Chondrocyte (in vitro differentiated cells): ENCODE data around the gene PRSS38. TPM values are rescaled to one million over a fixed set of nuclear protein-coding genes. Genes with fewer than 3 reads are reported as not detected.

Source experiments
- DNase-seq: peaks from one replicate; pipeline ENCODE4 v3.0.0; 2021; ENCODE audit warnings: mixed read lengths, low spot score
- H3K27ac Mint-ChIP-seq: one replicate; pipeline ENCODE4 v1.8.0; 2021; ENCODE audit warnings: mild to moderate bottlenecking, moderate library complexity, mixed read lengths; ENCODE audit not compliant: unreplicated experiment
- H3K27me3 Mint-ChIP-seq: 2 replicates; pipeline ENCODE4 v1.8.0; 2021; ENCODE audit warnings: low read depth, mixed read lengths
- H3K36me3 Mint-ChIP-seq: 2 replicates; pipeline ENCODE4 v1.8.0; 2021; ENCODE audit warnings: low read depth, mixed read lengths
- H3K4me1 Mint-ChIP-seq: 2 replicates; pipeline ENCODE4 v1.8.0; 2021; ENCODE audit warnings: low read depth, mild to moderate bottlenecking, mixed read lengths
- H3K4me3 Mint-ChIP-seq: one replicate; pipeline ENCODE4 v1.8.0; 2021; ENCODE audit warnings: mild to moderate bottlenecking, moderate library complexity, mixed read lengths; ENCODE audit not compliant: unreplicated experiment
- H3K9me3 Mint-ChIP-seq: 2 replicates; pipeline ENCODE4 v1.8.0; 2021; ENCODE audit warnings: low read depth, mixed read lengths
- total RNA-seq: library from RNA; stranded (reverse); gene quantifications from 3 replicates; pipeline ENCODE4 v1.2.1, GENCODE V29; 2021
- TF ChIP-seq, protein P1 (sequence below): fragments of 200-600 bp; sonication (generic); IDR thresholded peaks from 2 replicates; pipeline ENCODE4 v1.5.0; 2021; ENCODE audit warnings: antibody characterized with exemption, mild to moderate bottlenecking, moderate library complexity

The PRSS38 gene
- total RNA-seq, 1 donor from 2014 or later = not detected

DNA sequence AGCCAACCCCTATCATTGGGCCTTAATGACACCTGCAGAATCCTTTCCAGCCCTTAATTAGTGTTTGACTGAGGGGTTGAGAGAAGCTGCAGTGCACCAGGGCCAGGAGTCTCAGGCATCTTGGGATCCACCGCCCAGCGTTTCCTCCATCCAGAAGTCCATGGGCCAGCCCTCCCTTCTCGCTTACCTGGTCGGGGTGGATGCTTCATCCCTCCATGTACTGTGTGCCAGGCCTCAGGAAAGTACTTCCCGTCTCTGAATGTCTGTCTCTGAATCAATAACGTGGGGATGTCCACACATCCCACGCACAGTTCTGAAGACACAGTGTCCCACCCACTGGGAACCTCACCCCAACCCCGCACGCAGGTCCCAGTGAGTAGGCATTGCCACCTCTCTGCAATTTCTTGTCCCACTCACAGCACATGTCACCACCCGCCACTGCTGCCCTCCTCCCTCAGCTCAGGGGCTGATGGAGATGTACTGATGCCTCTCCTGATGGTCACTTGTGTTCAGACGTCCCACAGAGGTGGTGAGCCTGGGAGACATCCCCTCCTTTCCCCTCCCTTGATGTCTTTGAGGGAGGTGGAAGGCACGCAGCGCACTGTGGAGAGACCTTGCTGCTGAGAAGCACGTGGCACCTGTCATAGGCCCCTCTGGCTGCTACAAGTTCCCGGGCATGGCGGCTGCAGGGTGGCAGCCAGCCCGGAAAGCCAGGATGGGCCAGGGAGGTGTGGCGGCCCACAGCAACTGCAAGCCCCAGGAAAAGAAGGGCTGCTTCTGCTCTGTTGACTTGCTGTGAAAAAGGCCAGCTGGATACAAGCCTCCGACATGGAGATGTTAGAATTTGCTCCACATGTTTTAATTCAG is 29.4 kb upstream of the PRSS38 start:
- Mint-ChIP-seq H3K36me3 (peaks cover 6% of the 10 kb centered on the region), H3K27me3 (no peaks in the 10 kb centered on the region), H3K4me1 (peaks cover 20% of the 10 kb centered on the region), H3K4me3 (no peak overlapping the region), H3K9me3 (no peaks in the 10 kb centered on the region), H3K27ac (no peak overlapping the region)
- no peak for DNase-seq
- TF ChIP-seq, protein P1, sequence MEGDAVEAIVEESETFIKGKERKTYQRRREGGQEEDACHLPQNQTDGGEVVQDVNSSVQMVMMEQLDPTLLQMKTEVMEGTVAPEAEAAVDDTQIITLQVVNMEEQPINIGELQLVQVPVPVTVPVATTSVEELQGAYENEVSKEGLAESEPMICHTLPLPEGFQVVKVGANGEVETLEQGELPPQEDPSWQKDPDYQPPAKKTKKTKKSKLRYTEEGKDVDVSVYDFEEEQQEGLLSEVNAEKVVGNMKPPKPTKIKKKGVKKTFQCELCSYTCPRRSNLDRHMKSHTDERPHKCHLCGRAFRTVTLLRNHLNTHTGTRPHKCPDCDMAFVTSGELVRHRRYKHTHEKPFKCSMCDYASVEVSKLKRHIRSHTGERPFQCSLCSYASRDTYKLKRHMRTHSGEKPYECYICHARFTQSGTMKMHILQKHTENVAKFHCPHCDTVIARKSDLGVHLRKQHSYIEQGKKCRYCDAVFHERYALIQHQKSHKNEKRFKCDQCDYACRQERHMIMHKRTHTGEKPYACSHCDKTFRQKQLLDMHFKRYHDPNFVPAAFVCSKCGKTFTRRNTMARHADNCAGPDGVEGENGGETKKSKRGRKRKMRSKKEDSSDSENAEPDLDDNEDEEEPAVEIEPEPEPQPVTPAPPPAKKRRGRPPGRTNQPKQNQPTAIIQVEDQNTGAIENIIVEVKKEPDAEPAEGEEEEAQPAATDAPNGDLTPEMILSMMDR = no peak

DNA sequence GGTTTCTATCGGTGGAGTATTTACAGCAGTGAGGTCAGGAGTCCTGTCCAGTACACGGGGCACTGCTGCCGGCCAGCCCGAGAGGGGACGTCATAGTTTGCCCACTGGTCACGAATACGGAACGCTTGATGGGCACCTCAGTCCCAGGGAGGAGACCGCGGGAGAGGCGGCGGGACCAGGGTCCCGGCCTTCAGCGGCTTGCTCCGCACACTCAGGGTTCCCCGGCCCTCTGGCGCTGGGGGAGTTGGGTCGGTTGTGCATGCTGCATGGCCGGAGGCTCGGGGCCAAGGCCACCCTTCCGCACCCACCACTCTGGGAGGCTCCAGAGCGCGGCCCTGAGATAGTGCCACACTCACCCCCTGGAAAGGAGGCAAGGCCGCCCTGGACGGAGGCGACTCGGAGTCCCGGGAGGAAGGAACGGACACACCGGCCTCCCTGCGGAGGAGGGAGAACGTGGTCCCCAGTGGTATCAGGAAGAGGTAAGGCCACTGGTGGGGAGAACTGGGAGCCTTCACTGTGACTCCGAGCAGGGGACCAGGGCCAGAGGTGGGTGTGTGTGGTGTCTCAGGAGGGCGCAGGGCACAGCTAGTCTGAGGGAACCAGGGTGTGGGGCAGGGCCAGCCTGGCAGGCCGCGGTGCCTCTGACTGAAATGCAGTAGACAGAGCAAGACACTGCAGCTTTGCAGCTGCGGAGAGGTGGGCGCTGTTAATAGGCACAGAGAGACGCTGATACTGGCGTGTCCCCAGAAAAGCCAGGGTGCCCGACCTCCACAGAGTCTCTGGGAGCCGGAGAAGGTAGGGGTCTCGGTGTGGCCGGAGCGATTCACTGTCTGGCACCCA is 28.6 kb upstream of the PRSS38 start:
- TF ChIP-seq, protein P1 = no peak
- no peak overlapping the region for H3K27ac Mint-ChIP-seq
- H3K36me3 Mint-ChIP-seq = peaks cover 6% of the 10 kb centered on the region
- H3K4me1 Mint-ChIP-seq = peaks cover 20% of the 10 kb centered on the region
- H3K9me3 Mint-ChIP-seq = no peaks in the 10 kb centered on the region
- no peak for DNase-seq
- peak overlapping the region; percentile 72 for H3K4me3 Mint-ChIP-seq
- H3K27me3 Mint-ChIP-seq = no peaks in the 10 kb centered on the region

DNA sequence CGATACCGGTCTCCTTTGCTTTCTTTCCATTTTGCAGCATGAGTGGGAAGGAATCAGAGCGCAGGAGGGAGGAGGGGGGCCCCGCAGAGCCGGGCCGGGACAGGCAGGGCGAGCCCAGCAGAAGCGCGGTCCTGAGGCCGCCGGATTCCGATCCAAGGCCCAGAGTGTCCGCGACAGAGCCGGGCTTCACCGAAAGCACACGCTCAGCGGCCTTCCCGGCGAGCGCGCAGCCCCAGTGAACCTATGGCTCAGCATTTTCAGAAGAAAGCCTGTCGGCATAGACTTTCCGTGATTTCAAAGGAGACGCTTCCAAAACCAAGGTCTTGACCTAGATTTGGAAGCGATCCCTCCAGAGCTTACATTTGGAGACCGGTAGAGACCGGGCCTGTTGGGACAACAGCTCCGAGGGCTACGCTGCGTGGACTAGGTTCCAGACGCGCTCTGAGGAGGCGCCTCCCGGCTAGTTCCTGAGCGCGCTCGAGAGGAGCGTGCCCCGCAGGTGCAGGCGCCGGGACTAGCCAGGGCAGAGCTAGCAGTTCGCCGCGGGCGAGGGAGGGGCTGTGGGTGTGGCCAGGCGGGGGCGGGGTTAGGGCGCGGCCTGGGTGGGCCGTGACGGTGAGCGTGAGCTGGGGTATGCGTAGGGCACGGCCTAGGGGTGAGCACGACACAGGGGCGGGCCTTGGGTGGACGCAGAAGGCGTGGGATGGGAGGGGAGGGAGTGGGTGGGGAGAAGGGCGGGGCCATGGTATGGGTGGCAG is 27.8 kb upstream of the PRSS38 start:
- Mint-ChIP-seq H3K9me3 (no peaks in the 10 kb centered on the region), H3K4me3 (peak overlapping the region; percentile 72), H3K36me3 (no peaks in the 10 kb centered on the region), H3K27me3 (no peaks in the 10 kb centered on the region), H3K4me1 (peaks cover 20% of the 10 kb centered on the region), H3K27ac (peak overlapping the region; percentile 36)
- TF ChIP-seq, protein P1 = no peak
- no peak for DNase-seq

DNA sequence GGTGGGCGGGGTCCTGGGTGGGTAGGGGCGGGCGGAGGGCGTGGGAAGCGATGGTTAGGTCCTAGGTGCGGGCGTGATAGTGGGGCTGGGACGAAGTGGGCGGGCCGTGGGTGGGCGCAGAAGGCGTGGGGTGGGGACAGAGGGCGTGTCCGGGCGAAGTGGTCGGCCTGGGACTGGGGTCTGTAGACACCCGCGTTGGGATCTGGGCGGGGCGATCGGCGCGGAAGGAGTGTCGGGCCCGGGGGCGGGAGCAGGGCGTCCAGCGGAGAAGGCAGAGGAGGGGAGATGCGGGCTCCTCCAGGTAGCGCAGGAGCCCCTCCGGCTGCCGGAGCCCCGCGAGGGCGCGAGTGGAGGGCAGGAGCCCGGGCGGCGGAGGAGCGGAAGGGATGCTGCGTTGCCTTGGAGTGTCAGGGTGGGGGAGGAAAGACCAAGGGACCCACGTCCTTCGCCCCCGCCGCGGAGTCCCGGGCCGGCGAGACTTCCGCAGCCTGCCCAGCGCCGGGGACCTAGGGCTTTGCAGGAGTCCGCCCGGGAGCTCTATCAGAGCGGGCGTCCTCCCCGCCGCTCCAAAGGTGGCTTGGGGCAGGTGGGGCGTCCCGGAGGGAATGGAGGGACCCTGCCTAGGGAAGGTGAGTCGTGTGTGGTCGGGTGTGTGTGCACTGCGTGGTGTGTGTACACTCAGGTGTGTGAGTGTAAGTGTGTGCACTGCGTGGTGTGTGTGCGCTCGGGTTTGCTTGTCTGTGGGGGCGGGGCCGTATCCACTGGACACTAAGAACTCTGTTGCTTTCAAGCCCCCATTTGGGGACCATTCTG is 27.0 kb upstream of the PRSS38 start:
- no peak for DNase-seq
- Mint-ChIP-seq H3K4me1 (peaks cover 23% of the 10 kb centered on the region), H3K27ac (no peak overlapping the region), H3K4me3 (peak overlapping the region; percentile 70), H3K36me3 (no peaks in the 10 kb centered on the region), H3K27me3 (no peaks in the 10 kb centered on the region), H3K9me3 (no peaks in the 10 kb centered on the region)
- TF ChIP-seq, protein P1 = no peak
